SU-DHL-6 (cell line): ENCODE data around the gene ANKRD60.

Experiments used
- H2AFZ ChIP-seq: fragments of 200-600 bp; sonication (generic); 2 replicates; pipeline ENCODE4 v1.6.1; 2014; ENCODE audit warnings: low read depth, mild to moderate bottlenecking, moderate library complexity, mixed read lengths, antibody characterized with exemption, low read length; ENCODE audit not compliant: severe bottlenecking
- H3F3A ChIP-seq: fragments of 200-600 bp; shearing (Covaris generic); 2 replicates; pipeline ENCODE4 v1.6.0; 2016; ENCODE audit warnings: antibody characterized with exemption, mild to moderate bottlenecking; ENCODE audit not compliant: insufficient read depth
- H3K27ac ChIP-seq: fragments of 200-600 bp; sonication (generic); 2 replicates; pipeline ENCODE4 v1.5.1; 2016; ENCODE audit warnings: low read depth, mild to moderate bottlenecking, low read length, moderate library complexity, mixed read lengths
- H3K27me3 ChIP-seq: fragments of 200-600 bp; sonication (generic), shearing (Covaris generic); 2 replicates; pipeline ENCODE4 v1.6.0; 2014; ENCODE audit warnings: mild to moderate bottlenecking, low read length
- H3K36me3 ChIP-seq: fragments of 200-600 bp; sonication (generic); 2 replicates; pipeline ENCODE4 v1.6.1; 2014; ENCODE audit warnings: mild to moderate bottlenecking, low read length, mixed read lengths
- H3K4me2 ChIP-seq: fragments of 300-600, 200-600 bp; shearing (Covaris generic), sonication (generic); 2 replicates; pipeline ENCODE4 v1.6.0; 2014; ENCODE audit warnings: low read length, low read depth, mild to moderate bottlenecking; ENCODE audit not compliant: poor library complexity, severe bottlenecking
- H3K4me3 ChIP-seq: fragments of 200-600 bp; sonication (generic); 2 replicates; pipeline ENCODE4 v1.5.1; 2014; ENCODE audit warnings: antibody characterized with exemption, low read length, mild to moderate bottlenecking, mixed read lengths; ENCODE audit not compliant: insufficient read depth, poor library complexity, severe bottlenecking
- H3K79me2 ChIP-seq: fragments of 200-600 bp; sonication (generic); 2 replicates; pipeline ENCODE4 v1.6.1; 2014; ENCODE audit warnings: mild to moderate bottlenecking, low read length, moderate library complexity; ENCODE audit not compliant: insufficient read depth
- H3K9ac ChIP-seq: fragments of 200-600 bp; sonication (generic); 2 replicates; pipeline ENCODE4 v1.7.0; 2014; ENCODE audit warnings: mild to moderate bottlenecking, low read length
- H3K9me2 ChIP-seq: fragments of 200-600 bp; sonication (generic); replicated peaks from 2 replicates; pipeline ENCODE4 v1.6.1; 2014; ENCODE audit warnings: low read length; ENCODE audit not compliant: insufficient read depth
- H3K9me3 ChIP-seq: fragments of 200-600 bp; sonication (generic); 2 replicates; pipeline ENCODE4 v1.6.1; 2014; ENCODE audit warnings: low read length, mixed read lengths; ENCODE audit not compliant: insufficient read depth
- H4K20me1 ChIP-seq: fragments of 200-600 bp; sonication (generic); 2 replicates; pipeline ENCODE4 v1.6.1; 2014; ENCODE audit warnings: low read depth, mild to moderate bottlenecking, antibody characterized with exemption, low read length, moderate library complexity, mixed read lengths
- CTCF ChIP-seq: fragments of 200-600 bp; sonication (generic); IDR thresholded peaks from one replicate; pipeline ENCODE4 v1.5.1; 2017; ENCODE audit warnings: antibody characterized with exemption, mild to moderate bottlenecking, low read length, moderate library complexity; ENCODE audit not compliant: insufficient read depth, poor library complexity, severe bottlenecking
- EZH2phosphoT487 ChIP-seq: fragments of 200-600 bp; sonication (generic), shearing (Covaris generic); conservative IDR thresholded peaks from 2 replicates; pipeline ENCODE4 v1.6.1; 2018; ENCODE audit warnings: mild to moderate bottlenecking, antibody characterized with exemption, low read length, moderate library complexity, mixed read lengths

ANKRD60 gene

GRCh38 chr20:58228484-58229197, at the start of gene ANKRD60:
ANKRD60 (minus strand) TSS chr20:58228653; CDS start chr20:58228653, 0 bp downstream.
- TF ChIP-seq CTCF (no peak), EZH2phosphoT487 (no peak)
- H2AFZ ChIP-seq, result no peak within 1 kb of the TSS
- H3K27me3 ChIP-seq, result no peaks in the 10 kb centered on the region
- no peak within 1 kb of the TSS for H3K9ac ChIP-seq
- no peak within 1 kb of the TSS for H3K4me3 ChIP-seq
- H3K4me2 ChIP-seq, result no peak within 1 kb of the TSS
- H3K36me3 ChIP-seq, result no peaks in the 10 kb centered on the region
- H3K9me3 ChIP-seq, result no peaks in the 10 kb centered on the region
- no peaks in the 10 kb centered on the region for H3K79me2 ChIP-seq
- H3F3A ChIP-seq, result no peaks in the 10 kb centered on the region
- H4K20me1 ChIP-seq, result no peaks in the 10 kb centered on the region
- H3K9me2 ChIP-seq, result no peaks in the 10 kb centered on the region
- H3K27ac ChIP-seq, result no peak within 1 kb of the TSS

DNA sequence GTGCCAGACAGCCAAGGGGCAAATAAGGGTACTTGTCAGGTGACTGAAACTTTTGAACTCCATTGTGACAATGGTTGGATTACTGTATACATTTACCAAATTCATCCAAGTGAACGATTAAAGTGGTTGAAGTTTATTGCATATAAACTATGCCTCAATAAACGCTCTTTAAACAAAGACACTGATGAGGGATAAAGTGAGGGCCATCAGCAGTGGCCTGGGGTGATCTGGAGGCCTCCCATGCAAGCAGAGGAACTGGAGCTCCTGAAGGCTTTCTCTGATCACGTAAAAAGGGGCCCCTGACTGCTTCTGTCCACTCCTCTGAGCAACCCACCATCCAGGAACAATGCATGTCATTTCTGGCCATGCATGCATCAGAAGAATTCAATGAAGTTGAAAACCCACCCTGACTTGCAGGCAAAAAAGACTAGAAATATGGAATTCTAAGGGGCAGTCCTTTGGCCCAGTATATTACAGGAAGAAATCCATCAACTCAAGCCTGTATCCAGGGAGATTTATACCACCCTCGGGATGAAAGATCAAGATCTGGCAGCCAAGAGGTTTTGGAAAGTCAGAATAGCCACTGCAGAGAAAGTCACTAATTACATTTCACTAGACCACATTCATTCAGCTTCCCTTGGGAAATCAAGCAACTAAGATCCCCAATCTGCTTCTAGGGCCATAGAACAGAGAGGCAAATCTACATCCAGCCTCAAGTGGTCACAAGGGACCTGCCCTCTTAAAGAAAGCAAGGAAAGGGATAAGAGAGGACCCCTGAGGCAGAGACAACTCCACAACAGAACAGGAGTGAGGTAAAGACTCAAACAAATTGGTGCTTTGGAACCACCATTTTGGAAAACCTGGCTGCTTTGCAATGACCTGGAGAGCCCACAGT, 49.4 kb upstream of the ANKRD60 start:
- no peak overlapping the region for H3K4me3 ChIP-seq
- no peaks in the 10 kb centered on the region for H4K20me1 ChIP-seq
- H3K9me3 ChIP-seq, result no peaks in the 10 kb centered on the region
- no peaks in the 10 kb centered on the region for H3K9me2 ChIP-seq
- no peaks in the 10 kb centered on the region for H3K79me2 ChIP-seq
- no peak overlapping the region for H3K4me2 ChIP-seq
- H3K9ac ChIP-seq, result no peak overlapping the region
- TF ChIP-seq CTCF, result no peak
- no peak for TF ChIP-seq EZH2phosphoT487
- H3K27ac ChIP-seq, result no peak overlapping the region
- no peak overlapping the region for H2AFZ ChIP-seq
- no peaks in the 10 kb centered on the region for H3K36me3 ChIP-seq
- H3F3A ChIP-seq, result no peaks in the 10 kb centered on the region
- H3K27me3 ChIP-seq, result no peaks in the 10 kb centered on the region

- Histone ChIP-seq H3K79me2 (no peaks in the 10 kb centered on the region), H3K27me3 (no peaks in the 10 kb centered on the region), H3K36me3 (no peaks in the 10 kb centered on the region), H3K9ac (no peak overlapping the region), H3K9me2 (no peaks in the 10 kb centered on the region), H3K27ac (no peak overlapping the region), H3K4me3 (no peak overlapping the region), H3K4me2 (no peak overlapping the region), H3F3A (no peaks in the 10 kb centered on the region), H4K20me1 (no peaks in the 10 kb centered on the region), H2AFZ (no peak overlapping the region), H3K9me3 (no peaks in the 10 kb centered on the region)
- no peak for TF ChIP-seq EZH2phosphoT487
- no peak for TF ChIP-seq CTCF
These were observed 48.7 kb upstream of the ANKRD60 start for GRCh38 chr20:58277107-58277506.
